GM12865 (cell line): ENCODE results near the gene PCSK2.

ENCODE experiments used
- DNase-seq: peaks from one replicate; pipeline ENCODE4 v3.0.0; 2010; ENCODE audit warnings: low read depth
- H3K4me3 ChIP-seq: 2 replicates; pipeline ENCODE4 v1.5.1; 2011; ENCODE audit warnings: mild to moderate bottlenecking, low read depth, low read length, control low read depth
- CTCF ChIP-seq: IDR thresholded peaks from 2 replicates; pipeline ENCODE4 v1.5.1; 2011; ENCODE audit warnings: low read length, control low read depth, low read depth, inconsistent platforms; ENCODE audit not compliant: insufficient read depth; ENCODE audit errors: missing control alignments

The PCSK2 gene

GRCh38 chr20:17287503-17287902 is 60.7 kb downstream of the PCSK2 start:
- DNase-seq = no peak
- no peak overlapping the region for H3K4me3 ChIP-seq
- peak; percentile 46 for TF ChIP-seq CTCF

GRCh38 chr20:17287998-17288397 is 61.2 kb downstream of the PCSK2 start:
- TF ChIP-seq CTCF = no peak
- no peak for DNase-seq
- H3K4me3 ChIP-seq = no peak overlapping the region

- H3K4me3 ChIP-seq = no peak overlapping the region
- no peak for TF ChIP-seq CTCF
- no peak for DNase-seq
These were observed 68.4 kb downstream of the PCSK2 start for GRCh38 chr20:17295151-17295726.

- DNase-seq = no peak
- H3K4me3 ChIP-seq = no peak overlapping the region
- no peak for TF ChIP-seq CTCF
These were observed 69.2 kb downstream of the PCSK2 start for GRCh38 chr20:17295991-17296390.

- no peak for TF ChIP-seq CTCF
- no peak for DNase-seq
- H3K4me3 ChIP-seq = no peak overlapping the region
These were observed 71.3 kb downstream of the PCSK2 start for GRCh38 chr20:17298171-17298570.

GRCh38 chr20:17298751-17299150 is 71.9 kb downstream of the PCSK2 start:
- no peak for DNase-seq
- H3K4me3 ChIP-seq = no peak overlapping the region
- no peak for TF ChIP-seq CTCF

GRCh38 chr20:17300113-17300512 is 73.3 kb downstream of the PCSK2 start:
- TF ChIP-seq CTCF = no peak
- no peak for DNase-seq
- no peak overlapping the region for H3K4me3 ChIP-seq
